Diencephalon (tissue), 1 donor: ENCODE measurements around the gene SHANK3. TPM values are rescaled to one million over a fixed set of nuclear protein-coding genes. Genes with fewer than 3 reads are reported as not detected.

Experiments
- small RNA-seq: library from RNA; depleted of rRNA; stranded (forward); fragments of <200 nt; gene quantifications from one replicate; pipeline ENCODE3, GENCODE V24; 2014
- total RNA-seq: library from RNA; depleted of rRNA; stranded (reverse); fragments of >200 nt; gene quantifications from one replicate; pipeline ENCODE4 v1.2.3, GENCODE V29; 2014

Gene SHANK3
- 13.6 TPM for total RNA-seq

GRCh38 chr22:50672471-50673230, at the start of gene SHANK3:
TSS of gene SHANK3 (plus strand) at chr22:50672823.

GRCh38 chr22:50627642-50628542, 44.7 kb upstream of the SHANK3 start, which contains the start of gene ARSA:
TSS of gene ARSA (minus strand) at chr22:50628152. CDS start at chr22:50627779, 373 bp downstream.

Small RNA genes lying within 50 kb of the gene (small RNA-seq; reads per million reads assigned to genes)
- gene RF00019 (not detected), gene RNU6-409P (not detected)

Other genes starting within 250 kb of the SHANK3 start
- gene SBF1, start 197.8 kb upstream of the SHANK3 start, total RNA-seq, result 89.3 TPM
- gene ADM2, start 191.3 kb upstream of the SHANK3 start, total RNA-seq, result not detected
- not detected for gene MIOX, start 186.0 kb upstream of the SHANK3 start, total RNA-seq
- 16.6 TPM for gene LMF2, start 165.1 kb upstream of the SHANK3 start, total RNA-seq
- 44.5 TPM for gene NCAPH2, start 164.6 kb upstream of the SHANK3 start, total RNA-seq
- gene SCO2, start 147.2 kb upstream of the SHANK3 start, total RNA-seq, result 0.92 TPM
- gene TYMP, start 142.8 kb upstream of the SHANK3 start, total RNA-seq, result 4.6 TPM
- not detected for gene KLHDC7B, start 126.9 kb upstream of the SHANK3 start, total RNA-seq
- not detected for gene SYCE3, start 109.9 kb upstream of the SHANK3 start, total RNA-seq
- gene CPT1B, start 94.4 kb upstream of the SHANK3 start, total RNA-seq, result 9.2 TPM
- 28.6 TPM for gene CHKB, start 90.0 kb upstream of the SHANK3 start, total RNA-seq
- gene MAPK8IP2, start 72.0 kb upstream of the SHANK3 start, total RNA-seq, result 76.6 TPM
- gene ARSA, start 44.7 kb upstream of the SHANK3 start, total RNA-seq, result 6.9 TPM
- gene ACR, start 65.4 kb downstream of the SHANK3 start, total RNA-seq, result not detected
- gene RABL2B, start 110.8 kb downstream of the SHANK3 start, total RNA-seq, result 14.8 TPM